ENCODE results near the gene POU2AF1.

DNA sequence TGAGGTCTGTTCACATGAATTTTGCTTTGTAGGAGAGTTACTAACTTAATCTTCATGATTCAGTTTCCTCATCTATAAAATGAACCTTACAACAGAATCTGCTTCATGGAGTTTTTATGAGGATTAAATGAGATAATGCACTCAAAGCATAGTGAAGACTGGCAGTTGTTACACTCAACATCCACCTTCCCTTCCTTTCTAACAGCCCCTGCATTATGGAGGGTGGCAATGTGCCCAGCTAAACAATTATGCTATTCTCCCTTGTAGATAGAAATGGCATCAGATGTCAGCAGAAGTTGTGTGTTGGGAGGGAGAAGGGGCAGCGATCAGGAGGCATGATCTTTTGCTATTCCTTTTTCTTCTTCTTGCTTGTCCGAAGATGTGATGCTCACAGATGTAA is 6.5 kb downstream of the POU2AF1 start:
- TF ChIP-seq, protein P1, sequence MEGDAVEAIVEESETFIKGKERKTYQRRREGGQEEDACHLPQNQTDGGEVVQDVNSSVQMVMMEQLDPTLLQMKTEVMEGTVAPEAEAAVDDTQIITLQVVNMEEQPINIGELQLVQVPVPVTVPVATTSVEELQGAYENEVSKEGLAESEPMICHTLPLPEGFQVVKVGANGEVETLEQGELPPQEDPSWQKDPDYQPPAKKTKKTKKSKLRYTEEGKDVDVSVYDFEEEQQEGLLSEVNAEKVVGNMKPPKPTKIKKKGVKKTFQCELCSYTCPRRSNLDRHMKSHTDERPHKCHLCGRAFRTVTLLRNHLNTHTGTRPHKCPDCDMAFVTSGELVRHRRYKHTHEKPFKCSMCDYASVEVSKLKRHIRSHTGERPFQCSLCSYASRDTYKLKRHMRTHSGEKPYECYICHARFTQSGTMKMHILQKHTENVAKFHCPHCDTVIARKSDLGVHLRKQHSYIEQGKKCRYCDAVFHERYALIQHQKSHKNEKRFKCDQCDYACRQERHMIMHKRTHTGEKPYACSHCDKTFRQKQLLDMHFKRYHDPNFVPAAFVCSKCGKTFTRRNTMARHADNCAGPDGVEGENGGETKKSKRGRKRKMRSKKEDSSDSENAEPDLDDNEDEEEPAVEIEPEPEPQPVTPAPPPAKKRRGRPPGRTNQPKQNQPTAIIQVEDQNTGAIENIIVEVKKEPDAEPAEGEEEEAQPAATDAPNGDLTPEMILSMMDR (IDR thresholded peaks at IDR 0.05): no peak
- TF ChIP-seq POLR2A (IDR thresholded peaks at IDR 0.05): no peak
